ENCODE results near the gene GPT2.

GPT2 gene

GRCh38 chr16:46883690-46884512 is at the start of gene GPT2:
TSS of gene GPT2 (plus strand) at chr16:46884362. CDS start at chr16:46884716, 354 bp downstream.
- peak; percentile 83 for DNase-seq

GRCh38 chr16:46836534-46837530 is 47.3 kb upstream of the GPT2 start:
- no peak for DNase-seq

GRCh38 chr16:46839986-46840443 is 44.1 kb upstream of the GPT2 start:
- no peak for DNase-seq

- no peak for DNase-seq
These were observed 41.8 kb upstream of the GPT2 start for GRCh38 chr16:46842192-46842895.

- DNase-seq: no peak
These were observed 40.1 kb upstream of the GPT2 start for GRCh38 chr16:46843898-46844642.

- no peak for DNase-seq
These were observed 39.4 kb upstream of the GPT2 start for GRCh38 chr16:46844771-46845170.

GRCh38 chr16:46845952-46846351 is 38.2 kb upstream of the GPT2 start:
- no peak for DNase-seq

GRCh38 chr16:46848768-46849764 is 35.1 kb upstream of the GPT2 start:
- DNase-seq: no peak

GRCh38 chr16:46850619-46851555 is 33.3 kb upstream of the GPT2 start:
- DNase-seq: no peak

GRCh38 chr16:46852130-46852529 is 32.0 kb upstream of the GPT2 start:
- DNase-seq: no peak

- DNase-seq: peak; percentile 56
These were observed 30.3 kb upstream of the GPT2 start for GRCh38 chr16:46853713-46854443.

GRCh38 chr16:46854846-46855245 is 29.3 kb upstream of the GPT2 start:
- no peak for DNase-seq

GRCh38 chr16:46855389-46855788 is 28.8 kb upstream of the GPT2 start:
- no peak for DNase-seq

- DNase-seq: peak; percentile 83
These were observed 26.7 kb upstream of the GPT2 start for GRCh38 chr16:46857368-46857945.

GRCh38 chr16:46858151-46858550 is 26.0 kb upstream of the GPT2 start:
- DNase-seq: no peak

GRCh38 chr16:46859719-46860152 is 24.4 kb upstream of the GPT2 start:
- no peak for DNase-seq

- DNase-seq: no peak
These were observed 21.4 kb upstream of the GPT2 start for GRCh38 chr16:46862555-46863447.
